Activated CD8-positive, alpha-beta T cell treated with anti-CD3 and anti-CD28 coated beads for 36 hours (primary cell): ENCODE data around the gene ITGB6. TPM values are rescaled to one million over a fixed set of nuclear protein-coding genes. Genes with fewer than 3 reads are reported as not detected.
A peak's percentile ranks its signal among the peaks of the same experiment; 100 is the strongest.

Experiments used
- ATAC-seq: fragments of 200-7000 bp; cut with Tn5 transposase; one replicate; pipeline ENCODE4 v1.10.0; 2021; ENCODE audit warnings: mild to moderate bottlenecking, moderate library complexity
- CTCF ChIA-PET: fragments of 350-600 bp; sonication (Branson Sonifier 250); formaldehyde crosslinking; loops from one replicate; lab custom pipeline; 2021; ENCODE audit warnings: antibody characterized with exemption; lab: Charles Lee
- POLR2A ChIA-PET: fragments of 350-600 bp; sonication (Branson Sonifier 250); formaldehyde crosslinking; loops from one replicate; lab custom pipeline; 2021; ENCODE audit warnings: antibody characterized with exemption; lab: Charles Lee
- DNase-seq: peaks from one replicate; pipeline ENCODE4 v3.0.0-alpha.2; 2020
- H3K27ac Mint-ChIP-seq: one replicate; pipeline ENCODE4 v1.8.0; 2021; ENCODE audit warnings: mild to moderate bottlenecking, mixed read lengths
- H3K27me3 Mint-ChIP-seq: one replicate; pipeline ENCODE4 v1.8.0; 2021; ENCODE audit warnings: mixed read lengths
- H3K36me3 Mint-ChIP-seq: one replicate; pipeline ENCODE4 v1.8.0; 2021; ENCODE audit warnings: low read depth, mixed read lengths
- H3K4me1 Mint-ChIP-seq: one replicate; pipeline ENCODE4 v1.8.0; 2021; ENCODE audit warnings: low read depth, mixed read lengths
- H3K4me3 Mint-ChIP-seq: one replicate; pipeline ENCODE4 v1.8.0; 2021; ENCODE audit warnings: mild to moderate bottlenecking, moderate library complexity, mixed read lengths
- H3K9me3 Mint-ChIP-seq: one replicate; pipeline ENCODE4 v1.8.0; 2021; ENCODE audit warnings: mixed read lengths
- CTCF ChIP-seq: fragments of 200-600 bp; IDR thresholded peaks from one replicate; pipeline ENCODE4 v1.8.0; 2022; ENCODE audit warnings: antibody characterized with exemption, mild to moderate bottlenecking
- intact Hi-C: fragments of 100-400 bp; cut with micrococcal nuclease; formaldehyde crosslinking; loops from one replicate; pipeline ENCODE4 v1.10.0; 2022
- total RNA-seq, 2 experiments: library from RNA; stranded (reverse); gene quantifications; one replicate each; pipeline ENCODE4 v1.2.3, GENCODE V29; 2021

ITGB6 gene
- total RNA-seq, 2 experiments from 2014 or later, result not detected

GRCh38 chr2:160209516-160209856 lies 9.4 kb upstream of the ITGB6 start:
- Mint-ChIP-seq H3K36me3 (no peaks in the 10 kb centered on the region), H3K4me1 (peaks cover 32% of the 10 kb centered on the region), H3K27me3 (peaks cover 4% of the 10 kb centered on the region), H3K4me3 (no peak overlapping the region), H3K27ac (no peak overlapping the region), H3K9me3 (peaks cover 3% of the 10 kb centered on the region)
- CTCF ChIA-PET, result interaction anchor here (0.9 to 4.4 kb wide), 12 partner anchors 10 to 854 kb away, joined by 3 to 31 read pairs (median 4); no protein-coding TSS in a partner anchor
- POLR2A ChIA-PET, result interaction anchor here (1.1 kb wide), 1 partner anchor 31 kb away, joined by 4 read pairs; no protein-coding TSS in a partner anchor
- intact Hi-C loops, result no loop called here
- DNase-seq, result no peak
- ATAC-seq, result no peak
- no peak for TF ChIP-seq CTCF

- intact Hi-C loops, result no loop called here
- no peak for TF ChIP-seq CTCF
- Mint-ChIP-seq H3K27ac (no peak overlapping the region), H3K27me3 (peaks cover 4% of the 10 kb centered on the region), H3K4me3 (no peak overlapping the region), H3K4me1 (peaks cover 32% of the 10 kb centered on the region), H3K36me3 (no peaks in the 10 kb centered on the region), H3K9me3 (peaks cover 3% of the 10 kb centered on the region)
- DNase-seq (no peak), ATAC-seq (no peak)
- ChIA-PET POLR2A (interaction anchor here (0.6 to 1.1 kb wide), 2 partner anchors 32 to 603 kb away, joined by 3 to 4 read pairs; no protein-coding TSS in a partner anchor), CTCF (interaction anchor here (0.8 to 4.4 kb wide), 7 partner anchors 11 to 112 kb away, joined by 3 to 31 read pairs (median 5); no protein-coding TSS in a partner anchor)
Measured at GRCh38 chr2:160208655-160209515, 8.8 kb upstream of the ITGB6 start.

- DNase-seq, result peak; percentile 47
- H3K27ac Mint-ChIP-seq, result no peak overlapping the region
Measured at GRCh38 chr2:160207804-160208654, 8.0 kb upstream of the ITGB6 start.

GRCh38 chr2:160207271-160207670 lies 7.2 kb upstream of the ITGB6 start:
- no peak for ATAC-seq
- intact Hi-C loops, result no loop called here
- H3K4me1 Mint-ChIP-seq, result peaks cover 32% of the 10 kb centered on the region
- no peak for TF ChIP-seq CTCF
- ChIA-PET CTCF (no interaction called here), POLR2A (no interaction called here)
- H3K4me3 Mint-ChIP-seq, result no peak overlapping the region
- no peak for DNase-seq
- H3K27ac Mint-ChIP-seq, result no peak overlapping the region
- H3K27me3 Mint-ChIP-seq, result peaks cover 1% of the 10 kb centered on the region
- H3K36me3 Mint-ChIP-seq, result no peaks in the 10 kb centered on the region
- peaks cover 3% of the 10 kb centered on the region for H3K9me3 Mint-ChIP-seq

More at GRCh38 chr2:160207804-160208654, 8.0 kb upstream of the ITGB6 start:
- peaks cover 1% of the 10 kb centered on the region for H3K27me3 Mint-ChIP-seq
- ATAC-seq, result peak; percentile 75
- CTCF ChIA-PET, result interaction anchor here (0.8 to 4.4 kb wide), 2 partner anchors 12 to 64 kb away, joined by 3 to 31 read pairs; no protein-coding TSS in a partner anchor
- POLR2A ChIA-PET, result no interaction called here
- H3K9me3 Mint-ChIP-seq, result peaks cover 3% of the 10 kb centered on the region
- peaks cover 32% of the 10 kb centered on the region for H3K4me1 Mint-ChIP-seq
- TF ChIP-seq CTCF, result no peak
- no peak overlapping the region for H3K4me3 Mint-ChIP-seq
- H3K36me3 Mint-ChIP-seq, result no peaks in the 10 kb centered on the region
- intact Hi-C loops, result no loop called here
